Loucy (cell line): Measurements from ENCODE around the gene MXD3.
"Not testable (repeated sequence)": the region's sequence is repeated elsewhere in the genome, so short reads cannot be mapped to it uniquely, and the experiment has no call there.

ENCODE experiments used
- H2AFZ ChIP-seq: fragments of 200-600 bp; sonication (generic); 2 replicates; pipeline ENCODE4 v1.6.0; 2016; ENCODE audit warnings: antibody characterized with exemption, mild to moderate bottlenecking, low read length, moderate library complexity
- H3F3A ChIP-seq: fragments of 200-600 bp; 2 replicates; pipeline ENCODE4 v1.6.0; 2016; ENCODE audit warnings: antibody characterized with exemption, low read depth, mild to moderate bottlenecking
- H3K27me3 ChIP-seq: fragments of 200-600 bp; sonication (generic); 2 replicates; pipeline ENCODE4 v1.6.1; 2014; ENCODE audit warnings: low read length, mild to moderate bottlenecking; ENCODE audit not compliant: insufficient read depth, poor library complexity, severe bottlenecking
- H3K36me3 ChIP-seq: fragments of 200-600 bp; sonication (generic); 2 replicates; pipeline ENCODE4 v1.6.1; 2016; ENCODE audit warnings: low read length; ENCODE audit not compliant: insufficient read depth
- H3K4me1 ChIP-seq: fragments of 200-600 bp; sonication (generic); 2 replicates; pipeline ENCODE4 v1.5.1; 2014; ENCODE audit warnings: low read length, mild to moderate bottlenecking; ENCODE audit not compliant: insufficient read depth, poor library complexity, severe bottlenecking
- H3K4me2 ChIP-seq: fragments of 200-600 bp; sonication (generic); 2 replicates; pipeline ENCODE4 v1.6.0; 2014; ENCODE audit warnings: antibody characterized with exemption, low read length, low read depth, mild to moderate bottlenecking; ENCODE audit not compliant: poor library complexity, severe bottlenecking
- H3K4me3 ChIP-seq: fragments of 200-600 bp; sonication (generic); 2 replicates; pipeline ENCODE4 v1.5.1; 2014; ENCODE audit warnings: low read length, mild to moderate bottlenecking, mixed read lengths; ENCODE audit not compliant: poor library complexity, severe bottlenecking
- H3K79me2 ChIP-seq: fragments of 200-600 bp; sonication (generic); 2 replicates; pipeline ENCODE4 v1.6.1; 2014; ENCODE audit warnings: low read length; ENCODE audit not compliant: insufficient read depth
- H3K9ac ChIP-seq: fragments of 200-600 bp; sonication (generic); 2 replicates; pipeline ENCODE4 v1.6.0; 2014; ENCODE audit warnings: mild to moderate bottlenecking, low read depth, low read length, moderate library complexity; ENCODE audit not compliant: poor library complexity, severe bottlenecking
- H3K9me2 ChIP-seq: fragments of 200-600 bp; sonication (generic); replicated peaks from 2 replicates; pipeline ENCODE4 v1.6.1; 2016; ENCODE audit warnings: low read depth, low read length, mixed read lengths
- H3K9me3 ChIP-seq: fragments of 200-600 bp; sonication (generic); 2 replicates; pipeline ENCODE4 v1.6.1; 2014; ENCODE audit warnings: mild to moderate bottlenecking, antibody characterized with exemption, low read length, low read depth; ENCODE audit not compliant: insufficient read depth
- H4K20me1 ChIP-seq: fragments of 200-600 bp; sonication (generic); 2 replicates; pipeline ENCODE4 v1.6.0; 2014; ENCODE audit warnings: antibody characterized with exemption, low read length, mild to moderate bottlenecking; ENCODE audit not compliant: insufficient read depth, poor library complexity, severe bottlenecking
- CTCF ChIP-seq: fragments of 200-600 bp; sonication (generic); conservative IDR thresholded peaks from 2 replicates; pipeline ENCODE4 v1.5.1; 2014; ENCODE audit warnings: mild to moderate bottlenecking, antibody characterized with exemption, low read length
- EZH2phosphoT487 ChIP-seq: fragments of 200-600 bp; IDR thresholded peaks from 2 replicates; pipeline ENCODE4 v1.6.1; 2018; ENCODE audit warnings: antibody characterized with exemption, mild to moderate bottlenecking, moderate library complexity, borderline replicate concordance

Gene MXD3

GRCh38 chr5:177346820-177347219, 35.1 kb upstream of the MXD3 start:
- no peak for TF ChIP-seq CTCF
- Histone ChIP-seq H3K27me3 (no peaks in the 10 kb centered on the region), H2AFZ (no peak overlapping the region), H3K36me3 (peaks cover 3% of the 10 kb centered on the region; the same call in 1 of the 2 replicates), H3K4me1 (peaks cover 24% of the 10 kb centered on the region), H3K4me2 (peak overlapping the region; percentile 69), H4K20me1 (peaks cover 8% of the 10 kb centered on the region), H3F3A (no peaks in the 10 kb centered on the region), H3K9ac (peak overlapping the region; percentile 27), H3K4me3 (peak overlapping the region; percentile 51), H3K9me3 (no peaks in the 10 kb centered on the region), H3K9me2 (no peaks in the 10 kb centered on the region), H3K79me2 (peaks cover 69% of the 10 kb centered on the region)

DNA sequence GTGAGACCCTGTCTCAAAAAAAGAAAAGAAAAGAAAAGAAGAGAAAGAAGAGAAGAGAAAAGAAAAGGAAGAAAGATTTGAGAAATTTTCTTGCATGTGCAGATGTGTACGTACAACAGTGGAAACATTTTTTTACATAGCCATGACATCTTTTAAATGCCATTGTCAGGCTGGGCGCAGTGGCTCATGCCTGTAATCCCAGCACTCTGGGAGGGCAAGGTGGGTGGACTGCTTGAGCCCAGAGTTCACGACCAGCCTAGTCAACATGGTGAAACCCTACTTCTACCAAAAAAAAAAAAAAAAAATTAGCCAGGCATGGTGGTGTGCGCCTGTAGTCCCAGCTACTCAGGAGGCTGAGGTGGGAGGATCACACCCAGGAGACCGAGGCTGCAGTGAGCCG, 33.2 kb upstream of the MXD3 start:
- Histone ChIP-seq H3K79me2 (peaks cover 60% of the 10 kb centered on the region), H4K20me1 (peaks cover 4% of the 10 kb centered on the region), H3K27me3 (no peaks in the 10 kb centered on the region), H3K9me2 (no peaks in the 10 kb centered on the region), H3F3A (no peaks in the 10 kb centered on the region), H3K36me3 (peaks cover 3% of the 10 kb centered on the region; the same call in 1 of the 2 replicates), H3K9ac (no peak overlapping the region), H3K4me2 (no peak overlapping the region), H3K4me3 (no peak overlapping the region), H3K4me1 (peaks cover 17% of the 10 kb centered on the region), H3K9me3 (no peaks in the 10 kb centered on the region), H2AFZ (no peak overlapping the region)
- no peak for TF ChIP-seq CTCF
- TF ChIP-seq EZH2phosphoT487, result no peak

GRCh38 chr5:177343777-177344176, 32.1 kb upstream of the MXD3 start:
- Histone ChIP-seq H3K9me2 (no peaks in the 10 kb centered on the region), H3K36me3 (peaks cover 3% of the 10 kb centered on the region; the same call in 1 of the 2 replicates), H4K20me1 (peaks cover 3% of the 10 kb centered on the region), H3F3A (no peaks in the 10 kb centered on the region), H3K4me1 (peaks cover 11% of the 10 kb centered on the region), H3K9ac (no peak overlapping the region), H3K4me3 (no peak overlapping the region), H3K27me3 (no peaks in the 10 kb centered on the region), H3K79me2 (peaks cover 59% of the 10 kb centered on the region), H3K4me2 (no peak overlapping the region), H3K9me3 (no peaks in the 10 kb centered on the region), H2AFZ (no peak overlapping the region)
- TF ChIP-seq CTCF, result no peak
- TF ChIP-seq EZH2phosphoT487, result no peak

DNA sequence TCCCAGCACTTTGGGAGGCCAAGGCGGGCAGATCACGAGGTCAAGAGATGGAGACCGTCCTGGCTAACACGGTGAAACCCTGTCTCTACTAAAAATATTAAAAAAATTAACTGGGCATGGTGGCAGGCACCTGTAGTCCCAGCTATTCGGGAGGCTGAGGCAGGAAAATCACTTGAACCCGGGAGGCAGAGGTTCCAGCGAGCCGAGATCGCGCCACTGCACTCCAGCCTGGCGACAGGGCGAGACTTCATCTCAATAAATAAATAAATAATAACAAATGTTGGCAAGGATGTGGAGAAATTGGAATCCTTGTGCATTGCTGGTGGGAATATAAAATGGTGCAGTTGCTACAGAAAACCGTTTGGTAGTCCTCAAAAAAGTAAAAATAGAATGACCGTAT, 31.3 kb upstream of the MXD3 start:
- not testable (repeated sequence) for H3K36me3 ChIP-seq

More for the DNA sequence above, 31.3 kb upstream of the MXD3 start:
- not testable (repeated sequence) for H3K4me3 ChIP-seq, H2AFZ ChIP-seq, H3K27me3 ChIP-seq, H3K4me2 ChIP-seq, H3K9me3 ChIP-seq, H3K9ac ChIP-seq, H3K9me2 ChIP-seq, H4K20me1 ChIP-seq, H3F3A ChIP-seq
- Histone ChIP-seq H3K4me1 (peaks cover 11% of the 10 kb centered on the region), H3K79me2 (peaks cover 54% of the 10 kb centered on the region)
